Cerebellar nuclear complex (tissue), 1 donor: ENCODE data around the gene FBXW11.

Experiments
- DNase-seq, 2 experiments: peaks; one replicate each; lab custom pipeline; 2025; lab: John Stamatoyannopoulos, UW

FBXW11 gene

GRCh38 chr5:172015346-172015745, 8.9 kb upstream of the FBXW11 start:
- no peak for DNase-seq

- DNase-seq = no peak
Observed at GRCh38 chr5:172010278-172010677, 3.8 kb upstream of the FBXW11 start.

- DNase-seq = no peak
Observed at GRCh38 chr5:172009536-172010270, 3.3 kb upstream of the FBXW11 start.

GRCh38 chr5:172008689-172009141, 2.3 kb upstream of the FBXW11 start:
- DNase-seq = no peak

- no peak for DNase-seq
Observed at GRCh38 chr5:172008111-172008455, 1.6 kb upstream of the FBXW11 start.

GRCh38 chr5:172007175-172008110, 1.0 kb upstream of the FBXW11 start:
- DNase-seq = no peak

- no peak for DNase-seq
Observed at GRCh38 chr5:172005708-172006320, 624 bp downstream of the FBXW11 start.

GRCh38 chr5:172004824-172005237, 1.6 kb downstream of the FBXW11 start:
- no peak for DNase-seq

GRCh38 chr5:172003746-172004145, 2.7 kb downstream of the FBXW11 start:
- no peak for DNase-seq

GRCh38 chr5:172002840-172003512, 3.5 kb downstream of the FBXW11 start:
- no peak for DNase-seq

GRCh38 chr5:172002310-172002709, 4.1 kb downstream of the FBXW11 start:
- no peak for DNase-seq

- no peak for DNase-seq
Observed at GRCh38 chr5:171999877-172000276, 6.6 kb downstream of the FBXW11 start.

GRCh38 chr5:171999100-171999499, 7.3 kb downstream of the FBXW11 start:
- no peak for DNase-seq

- no peak for DNase-seq
Observed at GRCh38 chr5:171997011-171997410, 9.4 kb downstream of the FBXW11 start.

GRCh38 chr5:171992813-171993212, 13.6 kb downstream of the FBXW11 start:
- no peak for DNase-seq

- no peak for DNase-seq
Observed at GRCh38 chr5:171992305-171992704, 14.1 kb downstream of the FBXW11 start.

- DNase-seq = no peak
Observed at GRCh38 chr5:171990713-171991015, 15.8 kb downstream of the FBXW11 start.

- DNase-seq = no peak
Observed at GRCh38 chr5:171989946-171990712, 16.3 kb downstream of the FBXW11 start.

GRCh38 chr5:171989276-171989675, 17.2 kb downstream of the FBXW11 start:
- no peak for DNase-seq

- DNase-seq = no peak
Observed at GRCh38 chr5:171986772-171987171, 19.7 kb downstream of the FBXW11 start.

GRCh38 chr5:171984748-171985419, 21.6 kb downstream of the FBXW11 start:
- no peak for DNase-seq
